HepG2 (cell line): Measurements from ENCODE around the gene NEK11. TPM values are rescaled to one million over a fixed set of nuclear protein-coding genes. Genes with fewer than 3 reads are reported as not detected.

ENCODE experiments used
- CAMTA2 ChIP-seq: sonication (generic); formaldehyde crosslinking; IDR thresholded peaks from 2 replicates; pipeline ENCODE4 v1.4.0; 2020; ENCODE audit warnings: mild to moderate bottlenecking, missing genetic modification reagents, borderline replicate concordance
- DR1 ChIP-seq: sonication (generic); formaldehyde crosslinking; IDR thresholded peaks from 2 replicates; pipeline ENCODE4 v1.8.0; 2021; ENCODE audit warnings: mild to moderate bottlenecking, missing genetic modification reagents, inconsistent platforms
- PCBP1 ChIP-seq: fragments of 200-400 bp; formaldehyde crosslinking; IDR thresholded peaks from 2 replicates; pipeline ENCODE4 v1.6.1; 2017; ENCODE audit warnings: mild to moderate bottlenecking, low read depth, low read length, borderline replicate concordance
- SMARCC2 ChIP-seq: fragments of 450-650 bp; IDR thresholded peaks from 2 replicates; pipeline ENCODE4 v1.6.1; 2017; ENCODE audit warnings: antibody characterized with exemption, mild to moderate bottlenecking
- ZFP1 ChIP-seq: IDR thresholded peaks from 2 replicates; pipeline ENCODE4 v1.6.1; 2016
- ZFP36L2 ChIP-seq: sonication (generic); formaldehyde crosslinking; IDR thresholded peaks from 2 replicates; pipeline ENCODE4 v1.4.0; 2020; ENCODE audit warnings: missing genetic modification reagents
- ZNF44 ChIP-seq: sonication (generic); formaldehyde crosslinking; IDR thresholded peaks from 2 replicates; pipeline ENCODE4 v1.5.1; 2020; ENCODE audit warnings: mild to moderate bottlenecking, missing genetic modification reagents
- polyA plus RNA-seq, 8 experiments: library from polyadenylated mRNA; depleted of rRNA in 3 of 8; stranded (reverse) in 7 of 8; unstranded in 1 of 8; fragments of >200 nt; fragmentation: Illumina TruSeq in 4 of 8; extraction: Trizol in 4 of 8; gene quantifications; 2 replicates each; pipeline versions ENCODE4 v1.2.1 to v1.2.3, GENCODE V29; 2011 to 2016; ENCODE audit warnings: low read depth in 4 of 8, missing spikeins in 1 of 8, mixed read lengths in 1 of 8; ENCODE audit not compliant: insufficient read depth in 1 of 8
- total RNA-seq, 5 experiments: library from RNA; depleted of rRNA; stranded (reverse); fragments of >200 nt; fragmentation: Illumina TruSeq; extraction: Trizol; gene quantifications; 2 replicates each; pipeline ENCODE4 v1.2.3, GENCODE V29; 2016; ENCODE audit warnings: low read depth in 1 of 5
- TF ChIP-seq, protein P1 (sequence below): sonication (generic); formaldehyde crosslinking; conservative IDR thresholded peaks from 2 replicates; pipeline ENCODE4 v1.8.1; 2023; ENCODE audit warnings: missing genetic modification reagents
- TF ChIP-seq, protein P2 (sequence below): sonication (generic); formaldehyde crosslinking; conservative IDR thresholded peaks from 2 replicates; pipeline ENCODE4 v1.4.0; 2020; ENCODE audit warnings: missing genetic modification reagents
- TF ChIP-seq, protein P3 (sequence below): sonication (generic); formaldehyde crosslinking; IDR thresholded peaks from 2 replicates; pipeline ENCODE4 v1.4.0; 2020; ENCODE audit warnings: missing genetic modification reagents
- TF ChIP-seq, protein P4 (sequence below): sonication (generic); formaldehyde crosslinking; IDR thresholded peaks from 2 replicates; pipeline ENCODE4 v1.4.0; 2020; ENCODE audit warnings: mild to moderate bottlenecking, missing genetic modification reagents

Gene NEK11
- total and polyA plus RNA-seq, 2 of the 13 experiments (the other 11 are each of a cell fraction or from before 2014, with no cell fraction given) = 0.95 to 2.2 TPM

DNA sequence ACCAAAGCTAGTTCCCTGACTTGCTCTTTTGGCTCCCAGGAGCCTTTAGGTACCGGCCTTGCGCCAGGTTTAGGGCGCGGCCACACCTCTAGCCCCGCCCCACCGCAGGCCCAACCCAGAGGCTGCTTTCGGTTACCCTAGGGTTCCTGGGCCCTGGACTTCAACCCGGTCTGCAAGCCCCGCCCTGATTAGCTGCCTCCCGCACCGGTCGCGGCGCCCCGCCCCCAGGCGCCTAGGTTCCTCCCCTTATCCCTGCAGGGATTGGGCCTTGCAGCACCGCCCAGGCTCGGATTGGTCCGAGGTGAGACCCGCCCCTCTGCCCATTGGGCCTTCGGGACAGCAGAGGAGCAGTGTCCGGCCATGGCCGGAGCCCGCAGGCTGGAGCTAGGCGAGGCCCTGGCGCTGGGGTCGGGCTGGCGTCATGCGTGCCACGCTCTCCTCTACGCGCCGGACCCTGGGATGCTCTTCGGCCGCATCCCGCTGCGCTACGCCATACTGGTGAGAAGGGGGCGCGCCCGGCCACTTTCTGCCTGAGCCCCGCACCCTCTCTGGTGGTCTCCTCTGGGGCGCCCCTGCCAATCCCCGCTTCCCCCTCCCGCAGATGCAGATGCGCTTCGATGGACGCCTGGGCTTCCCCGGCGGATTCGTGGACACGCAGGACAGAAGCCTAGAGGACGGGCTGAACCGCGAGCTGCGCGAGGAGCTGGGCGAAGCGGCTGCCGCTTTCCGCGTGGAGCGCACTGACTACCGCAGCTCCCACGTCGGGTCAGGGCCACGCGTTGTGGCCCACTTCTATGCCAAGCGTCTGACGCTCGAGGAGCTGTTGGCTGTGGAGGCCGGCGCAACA lies 355.0 kb downstream of the NEK11 start, which contains the start of gene NUDT16 (continued):
- TF ChIP-seq PCBP1 = no peak
- TF ChIP-seq SMARCC2 = no peak
- TF ChIP-seq CAMTA2 (CRISPR knock-in tag) = peak; percentile 95; the same call in 1 of the 2 replicates
- TF ChIP-seq, protein P1, sequence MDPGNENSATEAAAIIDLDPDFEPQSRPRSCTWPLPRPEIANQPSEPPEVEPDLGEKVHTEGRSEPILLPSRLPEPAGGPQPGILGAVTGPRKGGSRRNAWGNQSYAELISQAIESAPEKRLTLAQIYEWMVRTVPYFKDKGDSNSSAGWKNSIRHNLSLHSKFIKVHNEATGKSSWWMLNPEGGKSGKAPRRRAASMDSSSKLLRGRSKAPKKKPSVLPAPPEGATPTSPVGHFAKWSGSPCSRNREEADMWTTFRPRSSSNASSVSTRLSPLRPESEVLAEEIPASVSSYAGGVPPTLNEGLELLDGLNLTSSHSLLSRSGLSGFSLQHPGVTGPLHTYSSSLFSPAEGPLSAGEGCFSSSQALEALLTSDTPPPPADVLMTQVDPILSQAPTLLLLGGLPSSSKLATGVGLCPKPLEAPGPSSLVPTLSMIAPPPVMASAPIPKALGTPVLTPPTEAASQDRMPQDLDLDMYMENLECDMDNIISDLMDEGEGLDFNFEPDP (CRISPR knock-in tag) = no peak
- no peak for TF ChIP-seq ZFP1 (CRISPR knock-in tag)
- TF ChIP-seq, protein P2, sequence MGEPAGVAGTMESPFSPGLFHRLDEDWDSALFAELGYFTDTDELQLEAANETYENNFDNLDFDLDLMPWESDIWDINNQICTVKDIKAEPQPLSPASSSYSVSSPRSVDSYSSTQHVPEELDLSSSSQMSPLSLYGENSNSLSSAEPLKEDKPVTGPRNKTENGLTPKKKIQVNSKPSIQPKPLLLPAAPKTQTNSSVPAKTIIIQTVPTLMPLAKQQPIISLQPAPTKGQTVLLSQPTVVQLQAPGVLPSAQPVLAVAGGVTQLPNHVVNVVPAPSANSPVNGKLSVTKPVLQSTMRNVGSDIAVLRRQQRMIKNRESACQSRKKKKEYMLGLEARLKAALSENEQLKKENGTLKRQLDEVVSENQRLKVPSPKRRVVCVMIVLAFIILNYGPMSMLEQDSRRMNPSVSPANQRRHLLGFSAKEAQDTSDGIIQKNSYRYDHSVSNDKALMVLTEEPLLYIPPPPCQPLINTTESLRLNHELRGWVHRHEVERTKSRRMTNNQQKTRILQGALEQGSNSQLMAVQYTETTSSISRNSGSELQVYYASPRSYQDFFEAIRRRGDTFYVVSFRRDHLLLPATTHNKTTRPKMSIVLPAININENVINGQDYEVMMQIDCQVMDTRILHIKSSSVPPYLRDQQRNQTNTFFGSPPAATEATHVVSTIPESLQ = no peak
- 0 out of 2 replicates have a peak, but pooled peaks have one; percentile 50 for TF ChIP-seq ZNF44 (CRISPR knock-in tag)
- peak; percentile 87 for TF ChIP-seq DR1
- no peak for TF ChIP-seq ZFP36L2 (CRISPR knock-in tag)
- TF ChIP-seq, protein P3, sequence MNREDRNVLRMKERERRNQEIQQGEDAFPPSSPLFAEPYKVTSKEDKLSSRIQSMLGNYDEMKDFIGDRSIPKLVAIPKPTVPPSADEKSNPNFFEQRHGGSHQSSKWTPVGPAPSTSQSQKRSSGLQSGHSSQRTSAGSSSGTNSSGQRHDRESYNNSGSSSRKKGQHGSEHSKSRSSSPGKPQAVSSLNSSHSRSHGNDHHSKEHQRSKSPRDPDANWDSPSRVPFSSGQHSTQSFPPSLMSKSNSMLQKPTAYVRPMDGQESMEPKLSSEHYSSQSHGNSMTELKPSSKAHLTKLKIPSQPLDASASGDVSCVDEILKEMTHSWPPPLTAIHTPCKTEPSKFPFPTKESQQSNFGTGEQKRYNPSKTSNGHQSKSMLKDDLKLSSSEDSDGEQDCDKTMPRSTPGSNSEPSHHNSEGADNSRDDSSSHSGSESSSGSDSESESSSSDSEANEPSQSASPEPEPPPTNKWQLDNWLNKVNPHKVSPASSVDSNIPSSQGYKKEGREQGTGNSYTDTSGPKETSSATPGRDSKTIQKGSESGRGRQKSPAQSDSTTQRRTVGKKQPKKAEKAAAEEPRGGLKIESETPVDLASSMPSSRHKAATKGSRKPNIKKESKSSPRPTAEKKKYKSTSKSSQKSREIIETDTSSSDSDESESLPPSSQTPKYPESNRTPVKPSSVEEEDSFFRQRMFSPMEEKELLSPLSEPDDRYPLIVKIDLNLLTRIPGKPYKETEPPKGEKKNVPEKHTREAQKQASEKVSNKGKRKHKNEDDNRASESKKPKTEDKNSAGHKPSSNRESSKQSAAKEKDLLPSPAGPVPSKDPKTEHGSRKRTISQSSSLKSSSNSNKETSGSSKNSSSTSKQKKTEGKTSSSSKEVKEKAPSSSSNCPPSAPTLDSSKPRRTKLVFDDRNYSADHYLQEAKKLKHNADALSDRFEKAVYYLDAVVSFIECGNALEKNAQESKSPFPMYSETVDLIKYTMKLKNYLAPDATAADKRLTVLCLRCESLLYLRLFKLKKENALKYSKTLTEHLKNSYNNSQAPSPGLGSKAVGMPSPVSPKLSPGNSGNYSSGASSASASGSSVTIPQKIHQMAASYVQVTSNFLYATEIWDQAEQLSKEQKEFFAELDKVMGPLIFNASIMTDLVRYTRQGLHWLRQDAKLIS = no peak
- TF ChIP-seq, protein P4, sequence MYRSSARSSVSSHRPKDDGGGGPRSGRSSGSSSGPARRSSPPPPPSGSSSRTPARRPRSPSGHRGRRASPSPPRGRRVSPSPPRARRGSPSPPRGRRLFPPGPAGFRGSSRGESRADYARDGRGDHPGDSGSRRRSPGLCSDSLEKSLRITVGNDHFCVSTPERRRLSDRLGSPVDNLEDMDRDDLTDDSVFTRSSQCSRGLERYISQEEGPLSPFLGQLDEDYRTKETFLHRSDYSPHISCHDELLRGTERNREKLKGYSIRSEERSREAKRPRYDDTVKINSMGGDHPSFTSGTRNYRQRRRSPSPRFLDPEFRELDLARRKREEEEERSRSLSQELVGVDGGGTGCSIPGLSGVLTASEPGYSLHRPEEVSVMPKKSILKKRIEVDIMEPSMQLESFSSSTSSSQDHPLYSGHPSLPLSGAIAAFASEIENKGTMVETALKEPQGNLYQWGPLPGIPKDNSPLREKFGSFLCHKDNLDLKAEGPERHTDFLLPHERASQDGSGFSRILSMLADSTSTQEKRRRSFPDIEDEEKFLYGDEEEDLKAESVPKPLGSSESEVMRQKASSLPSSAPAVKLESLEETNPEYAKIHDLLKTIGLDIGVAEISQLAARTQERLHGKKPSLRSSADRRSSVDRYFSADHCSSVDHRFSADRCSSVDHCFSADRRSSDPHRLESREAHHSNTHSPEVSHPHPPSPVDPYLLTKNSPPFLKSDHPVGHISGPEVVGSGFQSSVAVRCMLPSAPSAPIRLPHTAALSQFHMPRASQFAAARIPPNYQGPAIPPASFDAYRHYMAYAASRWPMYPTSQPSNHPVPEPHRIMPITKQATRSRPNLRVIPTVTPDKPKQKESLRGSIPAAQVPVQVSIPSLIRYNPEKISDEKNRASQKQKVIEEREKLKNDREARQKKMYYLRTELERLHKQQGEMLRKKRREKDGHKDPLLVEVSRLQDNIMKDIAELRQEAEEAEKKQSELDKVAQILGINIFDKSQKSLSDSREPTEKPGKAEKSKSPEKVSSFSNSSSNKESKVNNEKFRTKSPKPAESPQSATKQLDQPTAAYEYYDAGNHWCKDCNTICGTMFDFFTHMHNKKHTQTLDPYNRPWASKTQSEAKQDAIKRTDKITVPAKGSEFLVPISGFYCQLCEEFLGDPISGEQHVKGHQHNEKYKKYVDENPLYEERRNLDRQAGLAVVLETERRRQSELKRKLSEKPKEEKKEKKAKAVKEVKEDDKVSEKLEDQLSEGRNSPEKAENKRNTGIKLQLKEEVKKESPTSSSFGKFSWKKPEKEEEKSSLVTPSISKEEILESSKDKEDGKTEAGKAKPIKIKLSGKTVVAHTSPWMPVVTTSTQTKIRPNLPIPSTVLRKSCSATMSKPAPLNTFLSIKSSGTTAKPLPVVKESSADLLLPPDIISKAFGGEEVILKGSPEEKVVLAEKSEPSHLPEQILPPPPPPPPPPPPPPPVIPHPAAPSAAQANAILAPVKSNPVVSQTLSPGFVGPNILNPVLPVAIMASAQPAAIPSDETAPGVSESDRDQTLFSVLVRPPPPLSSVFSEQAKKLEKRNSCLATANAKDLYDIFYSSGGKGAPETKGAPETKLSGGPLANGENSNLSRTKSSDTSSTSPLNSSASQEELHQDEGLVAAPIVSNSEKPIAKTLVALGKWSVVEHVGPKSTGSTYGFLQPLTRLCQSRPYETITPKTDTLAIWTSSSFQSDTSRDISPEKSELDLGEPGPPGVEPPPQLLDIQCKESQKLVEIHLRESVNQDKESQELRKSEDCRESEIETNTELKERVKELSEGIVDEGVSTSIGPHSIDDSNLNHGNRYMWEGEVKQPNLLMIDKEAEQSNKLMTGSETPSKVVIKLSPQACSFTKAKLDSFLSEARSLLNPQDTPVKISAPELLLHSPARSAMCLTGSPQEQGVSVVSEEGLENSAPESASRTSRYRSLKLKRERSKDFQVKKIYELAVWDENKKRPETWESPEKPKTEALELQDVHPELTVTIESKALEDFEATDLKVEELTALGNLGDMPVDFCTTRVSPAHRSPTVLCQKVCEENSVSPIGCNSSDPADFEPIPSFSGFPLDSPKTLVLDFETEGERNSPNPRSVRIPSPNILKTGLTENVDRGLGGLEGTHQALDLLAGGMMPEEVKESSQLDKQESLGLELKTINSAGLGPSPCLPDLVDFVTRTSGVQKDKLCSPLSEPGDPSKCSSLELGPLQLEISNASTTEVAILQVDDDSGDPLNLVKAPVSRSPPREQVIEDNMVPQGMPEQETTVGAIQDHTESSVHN (CRISPR knock-in tag) = no peak
